Colonic mucosa (tissue), 4 donors: ENCODE measurements around the gene FOXO4. TPM values are rescaled to one million over a fixed set of nuclear protein-coding genes. Genes with fewer than 3 reads are reported as not detected.
A peak's percentile ranks its signal among the peaks of the same experiment; 100 is the strongest.

Source experiments
- DNase-seq: peaks from one replicate; pipeline ENCODE4 v3.0.0-alpha.2; 2020
- H3K27ac ChIP-seq: fragments of 200-600 bp; one replicate; pipeline ENCODE4 v1.8.0; 2021
- H3K27me3 ChIP-seq: fragments of 200-600 bp; one replicate; pipeline ENCODE4 v1.8.0; 2021
- H3K36me3 ChIP-seq: fragments of 200-600 bp; one replicate; pipeline ENCODE4 v1.8.0; 2021
- H3K4me1 ChIP-seq: fragments of 200-600 bp; one replicate; pipeline ENCODE4 v1.8.0; 2021; ENCODE audit warnings: mild to moderate bottlenecking
- H3K4me3 ChIP-seq: fragments of 200-600 bp; one replicate; pipeline ENCODE4 v1.8.0; 2021
- H3K9ac ChIP-seq, 2 donors: one replicate each; pipeline ENCODE4 v1.7.0; 2013; ENCODE audit warnings: control low read depth in 2 of 2, low read depth in 2 of 2, low read length in 2 of 2
- H3K9me3 ChIP-seq: fragments of 200-600 bp; one replicate; pipeline ENCODE4 v1.8.0; 2021
- intact Hi-C: fragments of 100-400 bp; cut with DNase I; formaldehyde crosslinking; loops from one replicate; pipeline ENCODE4 v1.14.1; 2022
- total RNA-seq, 2 donors: library from RNA; stranded (reverse); fragmentation: NEBNext Ultra II Directional in 1 of 2; extraction: Animal tissue kit (Norgen Biotek cat#: 25700) in 1 of 2; gene quantifications; one replicate each; pipeline ENCODE4 v1.2.1, GENCODE V29; 2021
- TF ChIP-seq, protein P1 (sequence below): fragments of 200-600 bp; IDR thresholded peaks from one replicate; pipeline ENCODE4 v1.8.0; 2022; ENCODE audit warnings: antibody characterized with exemption, mild to moderate bottlenecking
- donor health status: healthy.
- donor health status: DM: no; HTN: no; CAD: no.
- donor health status: DM: no; HTN: no; CAD: no.

The FOXO4 gene
- total RNA-seq, 2 donors from 2014 or later = 23.4 to 47.4 TPM

GRCh38 chrX:71099736-71100135, 4.1 kb downstream of the FOXO4 start:
- Histone ChIP-seq H3K4me3 (no peak overlapping the region), H3K9ac (no peak overlapping the region), H3K27ac (no peak overlapping the region), H3K36me3 (no peaks in the 10 kb centered on the region), H3K4me1 (no peaks in the 10 kb centered on the region), H3K27me3 (no peaks in the 10 kb centered on the region), H3K9me3 (no peaks in the 10 kb centered on the region)
- TF ChIP-seq, protein P1, sequence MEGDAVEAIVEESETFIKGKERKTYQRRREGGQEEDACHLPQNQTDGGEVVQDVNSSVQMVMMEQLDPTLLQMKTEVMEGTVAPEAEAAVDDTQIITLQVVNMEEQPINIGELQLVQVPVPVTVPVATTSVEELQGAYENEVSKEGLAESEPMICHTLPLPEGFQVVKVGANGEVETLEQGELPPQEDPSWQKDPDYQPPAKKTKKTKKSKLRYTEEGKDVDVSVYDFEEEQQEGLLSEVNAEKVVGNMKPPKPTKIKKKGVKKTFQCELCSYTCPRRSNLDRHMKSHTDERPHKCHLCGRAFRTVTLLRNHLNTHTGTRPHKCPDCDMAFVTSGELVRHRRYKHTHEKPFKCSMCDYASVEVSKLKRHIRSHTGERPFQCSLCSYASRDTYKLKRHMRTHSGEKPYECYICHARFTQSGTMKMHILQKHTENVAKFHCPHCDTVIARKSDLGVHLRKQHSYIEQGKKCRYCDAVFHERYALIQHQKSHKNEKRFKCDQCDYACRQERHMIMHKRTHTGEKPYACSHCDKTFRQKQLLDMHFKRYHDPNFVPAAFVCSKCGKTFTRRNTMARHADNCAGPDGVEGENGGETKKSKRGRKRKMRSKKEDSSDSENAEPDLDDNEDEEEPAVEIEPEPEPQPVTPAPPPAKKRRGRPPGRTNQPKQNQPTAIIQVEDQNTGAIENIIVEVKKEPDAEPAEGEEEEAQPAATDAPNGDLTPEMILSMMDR = no peak
- no peak for DNase-seq
- intact Hi-C loops = no loop called here

- no peaks in the 10 kb centered on the region for H3K27me3 ChIP-seq
- H3K9ac ChIP-seq = no peak overlapping the region
- H3K36me3 ChIP-seq = no peaks in the 10 kb centered on the region
- intact Hi-C loops = no loop called here
- no peak for DNase-seq
- TF ChIP-seq, protein P1 = no peak
- H3K9me3 ChIP-seq = no peaks in the 10 kb centered on the region
- H3K4me1 ChIP-seq = no peaks in the 10 kb centered on the region
- no peak overlapping the region for H3K4me3 ChIP-seq
- H3K27ac ChIP-seq = no peak overlapping the region
These were observed 5.2 kb downstream of the FOXO4 start for GRCh38 chrX:71100581-71101505.

GRCh38 chrX:71102292-71102691, 6.6 kb downstream of the FOXO4 start:
- no peak for DNase-seq
- Histone ChIP-seq H3K9me3 (no peaks in the 10 kb centered on the region), H3K4me3 (no peak overlapping the region), H3K36me3 (no peaks in the 10 kb centered on the region), H3K27me3 (no peaks in the 10 kb centered on the region), H3K4me1 (no peaks in the 10 kb centered on the region), H3K27ac (no peak overlapping the region), H3K9ac (no peak overlapping the region)
- intact Hi-C loops = no loop called here
- TF ChIP-seq, protein P1 = no peak

DNA sequence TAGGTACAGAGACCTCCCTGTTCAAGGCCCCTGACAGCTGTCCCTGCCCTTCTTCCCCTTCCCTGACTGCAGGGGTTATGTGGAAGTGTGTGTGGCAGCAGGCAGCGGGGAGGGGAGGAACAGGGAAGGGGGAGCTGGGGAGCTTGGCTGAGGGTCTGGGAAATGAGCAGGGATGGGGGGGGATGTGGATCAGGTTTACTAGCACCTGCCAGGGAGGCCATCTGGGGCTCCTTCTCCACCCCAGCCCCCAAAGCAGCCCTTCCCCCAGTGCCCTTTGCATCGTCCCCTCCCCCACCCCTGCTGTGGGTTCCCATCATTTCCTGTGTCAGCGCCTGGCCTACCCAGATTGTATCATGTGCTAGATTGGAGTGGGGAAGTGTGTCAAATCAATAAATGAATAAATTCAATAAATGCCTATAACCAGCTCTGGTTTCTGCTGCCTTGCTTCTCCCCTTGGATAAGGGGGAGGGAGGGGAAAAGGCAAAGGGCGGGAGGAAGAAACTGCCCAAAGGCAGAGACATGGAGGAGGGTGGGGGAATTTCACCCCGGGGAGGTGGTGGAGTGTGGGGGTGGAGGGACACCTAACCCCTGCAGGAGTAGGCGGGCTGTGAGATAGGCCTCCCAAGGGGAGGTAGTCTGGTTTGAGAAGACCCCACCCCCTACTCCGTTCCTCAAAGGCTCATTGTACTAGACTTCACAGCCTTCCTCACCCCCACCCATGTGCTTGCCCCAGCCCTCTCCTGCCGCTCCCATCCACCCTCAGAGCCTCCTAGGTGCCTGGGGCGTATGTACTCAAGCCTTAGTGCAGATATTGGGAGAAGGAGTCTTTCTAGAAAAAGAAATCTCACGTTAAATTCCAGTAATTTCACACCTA, 7.7 kb downstream of the FOXO4 start:
- no peaks in the 10 kb centered on the region for H3K4me1 ChIP-seq
- H3K27ac ChIP-seq = peak overlapping the region; percentile 44
- TF ChIP-seq, protein P1 = no peak
- no peaks in the 10 kb centered on the region for H3K36me3 ChIP-seq
- no peaks in the 10 kb centered on the region for H3K9me3 ChIP-seq
- H3K4me3 ChIP-seq = no peak overlapping the region
- intact Hi-C loops = no loop called here
- H3K27me3 ChIP-seq = no peaks in the 10 kb centered on the region
- H3K9ac ChIP-seq = peak overlapping the region in 1 of 2 donors; percentile 35
- peak; percentile 49 for DNase-seq

GRCh38 chrX:71105628-71106027, 10.0 kb downstream of the FOXO4 start:
- intact Hi-C loops = no loop called here

More at GRCh38 chrX:71105628-71106027, 10.0 kb downstream of the FOXO4 start:
- TF ChIP-seq, protein P1 = no peak
- H3K9me3 ChIP-seq = no peaks in the 10 kb centered on the region
- no peak overlapping the region for H3K9ac ChIP-seq
- H3K36me3 ChIP-seq = no peaks in the 10 kb centered on the region
- no peak overlapping the region for H3K4me3 ChIP-seq
- no peaks in the 10 kb centered on the region for H3K4me1 ChIP-seq
- no peak overlapping the region for H3K27ac ChIP-seq
- H3K27me3 ChIP-seq = no peaks in the 10 kb centered on the region
- no peak for DNase-seq
